ENCODE measurements around the gene ZNF275. TPM values are rescaled to one million over a fixed set of nuclear protein-coding genes. Genes with fewer than 3 reads are reported as not detected.

Gene ZNF275
- total RNA-seq, 1 donor from 2014 or later, result 7.6 TPM

GRCh38 chrX:153320555-153321184 lies 13.3 kb upstream of the ZNF275 start:
- Histone ChIP-seq H3K36me3 (no peaks in the 10 kb centered on the region), H3K9me3 (no peaks in the 10 kb centered on the region), H3K27ac (no peak overlapping the region), H3K4me3 (no peak overlapping the region), H3K4me1 (no peaks in the 10 kb centered on the region), H3K27me3 (ENCODE audit: low read depth) (peaks cover 6% of the 10 kb centered on the region)
- TF ChIP-seq CTCF (IDR thresholded peaks at IDR 0.05), result no peak
- no peak for DNase-seq
- no peak for ATAC-seq
- intact Hi-C loops (cut with DNase I), result no loop called here

GRCh38 chrX:153321381-153322124 lies 12.4 kb upstream of the ZNF275 start, which contains the start of gene PNMA6F:
Gene PNMA6F (minus strand): TSS chrX:153321767. CDS start chrX:153320674, 1,093 bp downstream.
- no peak for TF ChIP-seq CTCF (IDR thresholded peaks at IDR 0.05)
- Histone ChIP-seq H3K4me1 (no peaks in the 10 kb centered on the region), H3K27me3 (ENCODE audit: low read depth) (peaks cover 6% of the 10 kb centered on the region), H3K36me3 (no peaks in the 10 kb centered on the region), H3K27ac (no peak within 1 kb of the TSS), H3K4me3 (no peak within 1 kb of the TSS), H3K9me3 (no peaks in the 10 kb centered on the region)
- intact Hi-C loops (cut with DNase I), result no loop called here
- ATAC-seq (no peak), DNase-seq (no peak)

GRCh38 chrX:153327561-153327960 lies 6.4 kb upstream of the ZNF275 start:
- no peak overlapping the region for H3K27ac ChIP-seq
- intact Hi-C loops (cut with DNase I), result no loop called here
- no peaks in the 10 kb centered on the region for H3K9me3 ChIP-seq
- H3K27me3 ChIP-seq (ENCODE audit: low read depth), result no peaks in the 10 kb centered on the region
- no peaks in the 10 kb centered on the region for H3K36me3 ChIP-seq
- TF ChIP-seq CTCF (IDR thresholded peaks at IDR 0.05), result no peak
- no peaks in the 10 kb centered on the region for H3K4me1 ChIP-seq
- H3K4me3 ChIP-seq, result no peak overlapping the region
- ATAC-seq, result no peak
- DNase-seq, result no peak

- peaks cover 7% of the 10 kb centered on the region for H3K4me1 ChIP-seq
- intact Hi-C loops (cut with DNase I), result no loop called here
- no peak for TF ChIP-seq CTCF (IDR thresholded peaks at IDR 0.05)
- peaks cover 9% of the 10 kb centered on the region for H3K36me3 ChIP-seq
- H3K9me3 ChIP-seq, result no peaks in the 10 kb centered on the region
- H3K4me3 ChIP-seq, result peak overlapping the region; percentile 62
- H3K27me3 ChIP-seq (ENCODE audit: low read depth), result no peaks in the 10 kb centered on the region
- no peak overlapping the region for H3K27ac ChIP-seq
- DNase-seq, result no peak
- ATAC-seq, result no peak
Measured at GRCh38 chrX:153333266-153333665, 687 bp upstream of the ZNF275 start.

- no peaks in the 10 kb centered on the region for H3K27me3 ChIP-seq (ENCODE audit: low read depth)
- peaks cover 7% of the 10 kb centered on the region for H3K4me1 ChIP-seq
- intact Hi-C loops (cut with DNase I), result no loop called here
- H3K27ac ChIP-seq, result peak overlapping the region; percentile 76
- no peak for TF ChIP-seq CTCF (IDR thresholded peaks at IDR 0.05)
- H3K4me3 ChIP-seq, result peak overlapping the region; percentile 62
- ATAC-seq (peak in 1 of 2 donors; percentile 10), DNase-seq (no peak)
- peaks cover 9% of the 10 kb centered on the region for H3K36me3 ChIP-seq
- H3K9me3 ChIP-seq, result no peaks in the 10 kb centered on the region
Measured at GRCh38 chrX:153334654-153335295, 822 bp downstream of the ZNF275 start.
